ENCODE measurements around the gene ECM2. TPM values are rescaled to one million over a fixed set of nuclear protein-coding genes. Genes with fewer than 3 reads are reported as not detected.

Gene ECM2
- total RNA-seq, 1 experiment from 2014 or later: not detected

GRCh38 chr9:92463387-92463786, 72.4 kb downstream of the ECM2 start:
- Histone ChIP-seq H2BK5ac (ENCODE audit: insufficient read length, low read length) (no peak overlapping the region), H2BK20ac (ENCODE audit: low read depth, low read length, poor library complexity, severe bottlenecking) (no peak overlapping the region), H3K9me3 (ENCODE audit: control insufficient read depth, low read depth, low read length) (no peaks in the 10 kb centered on the region), H2AK5ac (ENCODE audit: insufficient read length, low read length) (no peak overlapping the region), H3K56ac (ENCODE audit: insufficient read length, low read depth, low read length) (no peak overlapping the region), H2BK12ac (ENCODE audit: insufficient read length, low read depth, low read length) (no peak overlapping the region), H3K9ac (ENCODE audit: extremely low read depth, insufficient read length, low read length) (no peak overlapping the region), H3K18ac (ENCODE audit: insufficient read length, low read depth, low read length) (no peak overlapping the region), H4K5ac (ENCODE audit: insufficient read length, low read depth, low read length) (no peak overlapping the region), H4K20me1 (ENCODE audit: control insufficient read depth, insufficient read depth, insufficient read length) (no peaks in the 10 kb centered on the region), H3K14ac (ENCODE audit: insufficient read depth, low read length) (no peak overlapping the region), H3T11ph (ENCODE audit: low read length) (no peak overlapping the region), H3K27me3 (ENCODE audit: insufficient read depth, low read length) (no peaks in the 10 kb centered on the region), H2BK120ac (ENCODE audit: low read depth, low read length, poor library complexity, severe bottlenecking) (no peak overlapping the region), H4K91ac (ENCODE audit: insufficient read length, low read depth, low read length) (no peak overlapping the region), H3K23me2 (ENCODE audit: insufficient read length, low read depth, low read length, poor library complexity, severe bottlenecking) (no peaks in the 10 kb centered on the region), H3K23ac (ENCODE audit: insufficient read length, low read depth, low read length) (no peak overlapping the region), H3K79me1 (ENCODE audit: insufficient read depth, low read depth, low read length, poor library complexity, severe bottlenecking) (no peaks in the 10 kb centered on the region), H3K4me1 (ENCODE audit: insufficient read depth, low read length) (0 out of 2 replicates have a peak, but pooled peaks cover 3% of the 10 kb centered on the region), H3K27ac (ENCODE audit: insufficient read length, low read depth, low read length) (no peak overlapping the region), H2AFZ (ENCODE audit: low read length) (no peak overlapping the region), H4K8ac (replicated peaks; ENCODE audit: insufficient read length, low read depth, low read length) (no peak overlapping the region), H2BK15ac (ENCODE audit: low read depth, low read length) (no peak overlapping the region), H3K4me2 (ENCODE audit: insufficient read depth, insufficient read length, low read length) (no peak overlapping the region), H3K4ac (ENCODE audit: low read depth, low read length) (no peak overlapping the region), H3K79me2 (ENCODE audit: insufficient read depth, low read length) (no peaks in the 10 kb centered on the region)
- Mint-ChIP-seq H3K36me3 (ENCODE audit: insufficient read depth in 1 of 3, low read depth in 3 of 3) (no peaks in the 10 kb centered on the region), H3K4me3 (no peak overlapping the region), H3K27me3 (ENCODE audit: low read depth) (no peaks in the 10 kb centered on the region), H3K27ac (no peak overlapping the region), H3K4me1 (peaks cover 11% of the 10 kb centered on the region in 2 experiments), H3K9me3 (no peaks in the 10 kb centered on the region)
- TF ChIP-seq CTCF (conservative IDR thresholded peaks at IDR 0.05): no peak
- DNase-seq: no peak
